Liver (tissue), 9 donors: ENCODE data around the gene PYGO2. TPM values are rescaled to one million over a fixed set of nuclear protein-coding genes. Genes with fewer than 3 reads are reported as not detected.

Source experiments
- DNase-seq: peaks from one replicate; pipeline ENCODE4 v3.0.0-alpha.2; 2017; ENCODE audit warnings: low spot score
- H3K27ac ChIP-seq, 2 donors: one replicate each; pipeline ENCODE4 v1.7.0; 2013; ENCODE audit warnings: inconsistent platforms in 2 of 2, low read length in 2 of 2, control low read depth in 1 of 2, low read depth in 1 of 2, mild to moderate bottlenecking in 1 of 2
- H3K27me3 ChIP-seq, 4 donors: one replicate each; pipeline versions ENCODE4 v1.6.1 to v1.7.0; 2013; ENCODE audit warnings: low read length in 3 of 4, inconsistent platforms in 1 of 4, mild to moderate bottlenecking in 1 of 4, moderate library complexity in 1 of 4; ENCODE audit not compliant: control insufficient read depth in 4 of 4, insufficient read depth in 4 of 4
- H3K36me3 ChIP-seq, 4 donors: one replicate each; pipeline versions ENCODE4 v1.6.1 to v1.7.0; 2013; ENCODE audit warnings: low read length in 3 of 4, mild to moderate bottlenecking in 3 of 4, low read depth in 1 of 4, moderate library complexity in 1 of 4; ENCODE audit not compliant: control insufficient read depth in 4 of 4, insufficient read depth in 3 of 4
- H3K4me1 ChIP-seq, 4 donors: one replicate each; pipeline versions ENCODE4 v1.6.1 to v1.7.0; 2013; ENCODE audit warnings: low read length in 3 of 4, mild to moderate bottlenecking in 3 of 4, moderate library complexity in 1 of 4; ENCODE audit not compliant: control insufficient read depth in 4 of 4, insufficient read depth in 4 of 4
- H3K4me3 ChIP-seq, 3 donors: one replicate each; pipeline versions ENCODE4 v1.6.1 to v1.7.0; 2013; ENCODE audit warnings: low read length in 3 of 3, control low read depth in 1 of 3, low read depth in 1 of 3, mild to moderate bottlenecking in 1 of 3
- H3K9ac ChIP-seq, 2 donors: one replicate each; pipeline ENCODE4 v1.7.0; 2013; ENCODE audit warnings: low read length in 2 of 2, mild to moderate bottlenecking in 2 of 2, moderate library complexity in 2 of 2, control low read depth in 1 of 2, low read depth in 1 of 2
- H3K9me3 ChIP-seq, 4 donors: one replicate each; pipeline versions ENCODE4 v1.6.1 to v1.7.0; 2013; ENCODE audit warnings: low read length in 3 of 4; ENCODE audit not compliant: control insufficient read depth in 4 of 4
- EGR1 ChIP-seq, 2 donors: IDR thresholded peaks; 2 replicates each; pipeline ENCODE4 v1.6.1; 2016 to 2018; ENCODE audit warnings: antibody characterized with exemption in 2 of 2, low read depth in 2 of 2
- FOXA1 ChIP-seq: IDR thresholded peaks from 2 replicates; pipeline ENCODE4 v1.6.1; 2016; ENCODE audit warnings: antibody characterized with exemption
- FOXA2 ChIP-seq: IDR thresholded peaks from 2 replicates; pipeline ENCODE4 v1.6.1; 2016; ENCODE audit warnings: antibody characterized with exemption
- GABPA ChIP-seq, 2 donors: IDR thresholded peaks in 1 of 2; conservative IDR thresholded peaks in 1 of 2; 2 replicates each; pipeline ENCODE4 v1.6.1; 2016; ENCODE audit warnings: antibody characterized with exemption in 2 of 2, mild to moderate bottlenecking in 1 of 2, moderate library complexity in 1 of 2
- HNF4A ChIP-seq, 2 donors: conservative IDR thresholded peaks; 2 replicates each; pipeline ENCODE4 v1.6.1; 2016; ENCODE audit warnings: antibody characterized with exemption in 2 of 2, mild to moderate bottlenecking in 2 of 2
- HNF4G ChIP-seq: IDR thresholded peaks from 2 replicates; pipeline ENCODE4 v1.6.1; 2016; ENCODE audit warnings: antibody characterized with exemption
- JUND ChIP-seq, 2 donors: IDR thresholded peaks; 2 replicates each; pipeline ENCODE4 v1.6.1; 2016; ENCODE audit warnings: antibody characterized with exemption in 2 of 2
- NR2F2 ChIP-seq: IDR thresholded peaks from 2 replicates; pipeline ENCODE4 v1.6.1; 2016; ENCODE audit warnings: antibody characterized with exemption
- RAD21 ChIP-seq, 2 donors: IDR thresholded peaks; 2 replicates each; pipeline ENCODE4 v1.6.1; 2016; ENCODE audit warnings: antibody characterized with exemption in 2 of 2, mild to moderate bottlenecking in 2 of 2
- RXRA ChIP-seq, 2 donors: IDR thresholded peaks; 2 replicates each; pipeline ENCODE4 v1.6.1; 2017 to 2018; ENCODE audit warnings: antibody characterized with exemption in 2 of 2, mild to moderate bottlenecking in 1 of 2
- SP1 ChIP-seq: IDR thresholded peaks from 2 replicates; pipeline ENCODE4 v1.6.1; 2018; ENCODE audit warnings: antibody characterized with exemption, mild to moderate bottlenecking
- TAF1 ChIP-seq: conservative IDR thresholded peaks from 2 replicates; pipeline ENCODE4 v1.6.1; 2016; ENCODE audit warnings: antibody characterized with exemption, mild to moderate bottlenecking
- YY1 ChIP-seq: IDR thresholded peaks from 2 replicates; pipeline ENCODE4 v1.6.1; 2016; ENCODE audit warnings: antibody characterized with exemption, mild to moderate bottlenecking
- WGBS: extraction: QIAGEN DNeasy Blood & Tissue Kit; methylation state at CpG from one replicate; pipeline ENCODE4 v1.1.7; 2013; 5-methylcytosine and 5-hydroxymethylcytosine counted together
- polyA plus RNA-seq, 2 donors: library from polyadenylated mRNA; stranded (reverse) in 1 of 2; unstranded in 1 of 2; fragments of 200-250 nt in 1 of 2; fragments of >200 nt in 1 of 2; fragmentation: Nextera tagmentation in 1 of 2; extraction: Ambion mirVana in 1 of 2; gene quantifications; one replicate each; pipeline versions ENCODE4 v1.2.1 to v1.2.3, GENCODE V29; 2013 to 2015
- total RNA-seq, 2 donors: library from RNA; depleted of rRNA; stranded (reverse); fragments of >200 nt; gene quantifications; one replicate each; pipeline ENCODE4 v1.2.3, GENCODE V29; 2014
- TF ChIP-seq, protein P1 (sequence below): IDR thresholded peaks from 2 replicates; pipeline ENCODE4 v1.6.1; 2016; ENCODE audit warnings: antibody characterized with exemption
- TF ChIP-seq, protein P2 (sequence below): fragments of 150-350 bp; IDR thresholded peaks from 2 replicates; pipeline ENCODE4 v1.5.1; 2017; ENCODE audit warnings: improper control_type of control experiment, low read depth, low read length; ENCODE audit not compliant: missing input control
- TF ChIP-seq, protein P3 (sequence below): IDR thresholded peaks from 2 replicates; pipeline ENCODE4 v1.6.1; 2016; ENCODE audit warnings: antibody characterized with exemption
- TF ChIP-seq, protein P4 (sequence below): IDR thresholded peaks from 2 replicates; pipeline ENCODE4 v1.6.1; 2016; ENCODE audit warnings: antibody characterized with exemption
- donor health status: healthy.
- donor health status: healthy.
- donor health status: healthy.
- donor health status: healthy.
- donor health status: healthy.

PYGO2 gene
- total and polyA plus RNA-seq, 4 donors = 5.0 to 8.2 (median 7.0) TPM

DNA sequence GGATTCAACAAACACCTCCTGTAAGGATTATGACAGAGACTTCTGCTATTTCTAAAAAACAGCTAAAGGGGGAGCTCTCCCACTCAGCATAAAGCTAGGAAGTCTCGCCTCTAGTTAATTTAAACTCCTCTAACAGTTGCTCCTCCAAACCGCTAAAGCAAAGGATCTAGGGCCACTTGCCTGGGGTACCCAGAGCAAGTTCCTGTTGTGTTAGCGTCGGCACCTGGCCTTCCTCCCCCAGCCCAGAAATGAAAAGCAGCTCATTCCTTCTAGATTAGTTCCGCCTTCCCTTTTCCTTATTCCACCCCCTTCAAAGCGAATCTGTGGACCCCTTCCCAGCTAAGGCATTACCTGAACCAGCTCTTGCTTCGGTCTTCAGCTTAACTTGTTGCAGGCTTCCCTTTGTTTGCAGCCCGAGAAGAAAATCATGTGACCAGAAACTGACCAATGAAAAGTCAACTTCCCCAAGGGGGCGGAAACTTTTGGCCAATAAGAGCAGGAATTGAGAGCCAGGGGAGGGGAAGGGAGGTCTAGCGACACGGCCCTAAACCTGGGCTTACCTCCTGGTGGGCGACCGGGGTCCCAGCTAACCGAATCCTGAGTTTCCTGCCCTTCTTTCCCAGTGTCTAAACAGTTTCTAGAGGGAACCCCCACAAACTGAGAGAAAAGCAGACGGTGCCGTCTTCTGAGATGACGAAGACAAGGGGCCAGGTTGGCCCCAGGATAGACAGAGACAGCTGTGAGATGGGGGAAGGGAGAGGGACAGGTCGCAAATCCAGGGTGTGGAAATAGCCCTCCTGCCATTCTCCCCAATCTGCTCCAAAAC lies 5.7 kb downstream of the PYGO2 start, which contains the start of gene PBXIP1:
Gene PBXIP1 (minus strand): TSS at position 382 of the 826 bp plus-strand sequence. CDS start 2,378 bp downstream, outside the sequence.
- WGBS = under 1% methylated on average over 18 of the region's 18 CpGs
- DNase-seq = peak; percentile 87
- peak; percentile 63 for TF ChIP-seq SP1
- TF ChIP-seq RAD21 (IDR thresholded peaks at IDR 0.05) = peak; percentile 23 to 25
- TF ChIP-seq GABPA (IDR thresholded peaks at IDR 0.05 in 1 of 2, conservative IDR thresholded peaks at IDR 0.05 in 1 of 2) = peak in 1 of 2 donors; percentile 18
- TF ChIP-seq HNF4G = no peak
- TF ChIP-seq, protein P1, sequence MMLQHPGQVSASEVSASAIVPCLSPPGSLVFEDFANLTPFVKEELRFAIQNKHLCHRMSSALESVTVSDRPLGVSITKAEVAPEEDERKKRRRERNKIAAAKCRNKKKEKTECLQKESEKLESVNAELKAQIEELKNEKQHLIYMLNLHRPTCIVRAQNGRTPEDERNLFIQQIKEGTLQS = no peak
- peak within 1 kb of the TSS; percentile 27 to 52 for H3K9ac ChIP-seq
- H3K9me3 ChIP-seq = no peaks in the 10 kb centered on the region
- H3K4me1 ChIP-seq = peaks cover 9 to 51% (median 32%) of the 10 kb centered on the region in 4 donors
- H3K27me3 ChIP-seq = no peaks in the 10 kb centered on the region
- H3K4me3 ChIP-seq = peak within 1 kb of the TSS; percentile 40 to 68 (median 57)
- H3K36me3 ChIP-seq = peaks cover 0 to 14% (median 4%) of the 10 kb centered on the region in 4 donors
- H3K27ac ChIP-seq = peak within 1 kb of the TSS; percentile 12 to 49

DNA sequence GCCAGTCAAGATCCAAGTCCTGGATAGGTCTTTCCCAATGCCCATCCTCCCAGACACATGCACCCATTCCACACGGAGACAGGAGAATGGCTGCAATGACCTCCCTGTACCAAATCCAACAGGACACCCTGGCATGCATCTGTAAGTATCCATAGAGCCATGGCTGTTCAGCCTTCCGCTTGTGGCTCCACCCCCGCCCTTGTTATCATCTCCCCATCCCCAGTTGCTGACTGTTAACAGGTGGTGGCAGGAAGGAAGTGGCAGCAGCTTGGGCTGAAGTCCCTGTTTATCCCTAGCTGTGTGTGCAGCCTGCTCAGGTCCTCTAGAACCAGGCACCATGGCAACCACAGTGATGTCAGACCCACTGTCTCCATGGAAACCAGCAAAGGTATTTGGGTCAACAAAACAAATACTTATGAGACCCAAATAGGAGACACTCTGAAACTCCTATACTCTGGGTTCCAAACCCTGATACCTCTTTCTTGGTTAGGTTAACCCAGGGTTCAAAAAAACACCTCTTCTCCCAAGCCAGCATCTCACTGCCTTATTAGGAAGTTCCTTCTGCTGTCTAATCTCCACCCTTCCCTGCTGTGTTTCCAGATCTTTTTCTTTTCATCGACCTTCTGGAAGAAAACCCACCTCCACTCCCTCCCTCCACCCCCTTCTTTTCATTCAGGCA lies 6.4 kb downstream of the PYGO2 start:
- TF ChIP-seq JUND (IDR thresholded peaks at IDR 0.05) = no peak
- TF ChIP-seq, protein P2, sequence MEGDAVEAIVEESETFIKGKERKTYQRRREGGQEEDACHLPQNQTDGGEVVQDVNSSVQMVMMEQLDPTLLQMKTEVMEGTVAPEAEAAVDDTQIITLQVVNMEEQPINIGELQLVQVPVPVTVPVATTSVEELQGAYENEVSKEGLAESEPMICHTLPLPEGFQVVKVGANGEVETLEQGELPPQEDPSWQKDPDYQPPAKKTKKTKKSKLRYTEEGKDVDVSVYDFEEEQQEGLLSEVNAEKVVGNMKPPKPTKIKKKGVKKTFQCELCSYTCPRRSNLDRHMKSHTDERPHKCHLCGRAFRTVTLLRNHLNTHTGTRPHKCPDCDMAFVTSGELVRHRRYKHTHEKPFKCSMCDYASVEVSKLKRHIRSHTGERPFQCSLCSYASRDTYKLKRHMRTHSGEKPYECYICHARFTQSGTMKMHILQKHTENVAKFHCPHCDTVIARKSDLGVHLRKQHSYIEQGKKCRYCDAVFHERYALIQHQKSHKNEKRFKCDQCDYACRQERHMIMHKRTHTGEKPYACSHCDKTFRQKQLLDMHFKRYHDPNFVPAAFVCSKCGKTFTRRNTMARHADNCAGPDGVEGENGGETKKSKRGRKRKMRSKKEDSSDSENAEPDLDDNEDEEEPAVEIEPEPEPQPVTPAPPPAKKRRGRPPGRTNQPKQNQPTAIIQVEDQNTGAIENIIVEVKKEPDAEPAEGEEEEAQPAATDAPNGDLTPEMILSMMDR = no peak
- no peak for TF ChIP-seq HNF4G
- no peak for TF ChIP-seq EGR1 (IDR thresholded peaks at IDR 0.05; ENCODE audit: low read depth in 2 of 2)
- Histone ChIP-seq H3K27me3 (no peaks in the 10 kb centered on the region), H3K4me1 (peaks cover 9 to 44% (median 24%) of the 10 kb centered on the region in 4 donors), H3K9ac (peak overlapping the region; percentile 24 to 52), H3K27ac (peak overlapping the region; percentile 12 to 49), H3K36me3 (peaks cover 0 to 21% (median 4%) of the 10 kb centered on the region in 4 donors), H3K9me3 (no peaks in the 10 kb centered on the region), H3K4me3 (peak overlapping the region; percentile 40 to 68 (median 57))
- WGBS = 24% methylated on average over 4 of the region's 4 CpGs
- peak; percentile 69 for DNase-seq

DNA sequence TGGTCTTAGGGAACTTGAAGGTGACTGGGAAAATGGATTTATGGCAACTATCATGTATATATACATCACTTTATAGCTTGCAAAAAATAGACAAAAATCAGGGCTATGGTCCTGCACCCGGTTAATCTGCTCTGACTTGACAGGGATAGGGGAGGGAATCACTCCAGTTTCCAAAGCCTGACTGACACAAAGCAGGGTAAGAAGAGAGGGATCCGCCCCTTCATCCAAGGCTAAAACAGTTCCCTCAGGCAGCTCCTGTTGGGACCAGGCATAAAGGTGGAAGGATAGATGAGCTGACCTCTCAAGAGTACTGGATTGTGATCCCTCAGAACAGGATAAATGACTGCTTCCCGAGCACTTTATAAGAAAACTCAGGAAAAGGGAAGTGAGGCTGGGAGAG lies 7.0 kb downstream of the PYGO2 start:
- no peak for DNase-seq
- Histone ChIP-seq H3K27ac (no peak overlapping the region), H3K27me3 (no peaks in the 10 kb centered on the region), H3K4me1 (peaks cover 9 to 42% (median 24%) of the 10 kb centered on the region in 4 donors), H3K9ac (no peak overlapping the region), H3K4me3 (no peak overlapping the region), H3K9me3 (no peaks in the 10 kb centered on the region), H3K36me3 (peaks cover 0 to 19% (median 4%) of the 10 kb centered on the region in 4 donors)
- WGBS = 88% methylated on average over 3 of the region's 3 CpGs
- TF ChIP-seq, protein P2 = no peak
- TF ChIP-seq JUND (IDR thresholded peaks at IDR 0.05) (no peak), NR2F2 (no peak), YY1 (no peak), FOXA1 (no peak), RAD21 (IDR thresholded peaks at IDR 0.05) (no peak), GABPA (IDR thresholded peaks at IDR 0.05 in 1 of 2, conservative IDR thresholded peaks at IDR 0.05 in 1 of 2) (no peak), HNF4G (no peak), FOXA2 (no peak), EGR1 (IDR thresholded peaks at IDR 0.05; ENCODE audit: low read depth in 2 of 2) (no peak), HNF4A (conservative IDR thresholded peaks at IDR 0.05) (no peak), TAF1 (no peak), SP1 (no peak), RXRA (IDR thresholded peaks at IDR 0.05) (no peak)
- TF ChIP-seq, protein P3, sequence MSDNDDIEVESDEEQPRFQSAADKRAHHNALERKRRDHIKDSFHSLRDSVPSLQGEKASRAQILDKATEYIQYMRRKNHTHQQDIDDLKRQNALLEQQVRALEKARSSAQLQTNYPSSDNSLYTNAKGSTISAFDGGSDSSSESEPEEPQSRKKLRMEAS = no peak
- TF ChIP-seq, protein P1 = no peak
- TF ChIP-seq, protein P4, sequence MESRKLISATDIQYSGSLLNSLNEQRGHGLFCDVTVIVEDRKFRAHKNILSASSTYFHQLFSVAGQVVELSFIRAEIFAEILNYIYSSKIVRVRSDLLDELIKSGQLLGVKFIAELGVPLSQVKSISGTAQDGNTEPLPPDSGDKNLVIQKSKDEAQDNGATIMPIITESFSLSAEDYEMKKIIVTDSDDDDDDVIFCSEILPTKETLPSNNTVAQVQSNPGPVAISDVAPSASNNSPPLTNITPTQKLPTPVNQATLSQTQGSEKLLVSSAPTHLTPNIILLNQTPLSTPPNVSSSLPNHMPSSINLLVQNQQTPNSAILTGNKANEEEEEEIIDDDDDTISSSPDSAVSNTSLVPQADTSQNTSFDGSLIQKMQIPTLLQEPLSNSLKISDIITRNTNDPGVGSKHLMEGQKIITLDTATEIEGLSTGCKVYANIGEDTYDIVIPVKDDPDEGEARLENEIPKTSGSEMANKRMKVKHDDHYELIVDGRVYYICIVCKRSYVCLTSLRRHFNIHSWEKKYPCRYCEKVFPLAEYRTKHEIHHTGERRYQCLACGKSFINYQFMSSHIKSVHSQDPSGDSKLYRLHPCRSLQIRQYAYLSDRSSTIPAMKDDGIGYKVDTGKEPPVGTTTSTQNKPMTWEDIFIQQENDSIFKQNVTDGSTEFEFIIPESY = no peak
